Erythroblast (primary cell): Measurements from ENCODE around the gene ADAMTS18.

ENCODE experiments used
- GATA1 ChIP-seq: IDR thresholded peaks from 2 replicates; pipeline ENCODE4 v1.6.1; 2011; ENCODE audit warnings: low read depth, mild to moderate bottlenecking, control low read depth, low read length, moderate library complexity
- POLR2A ChIP-seq: IDR thresholded peaks from 2 replicates; pipeline ENCODE4 v1.6.1; 2011; ENCODE audit warnings: mild to moderate bottlenecking, low read length

DNA sequence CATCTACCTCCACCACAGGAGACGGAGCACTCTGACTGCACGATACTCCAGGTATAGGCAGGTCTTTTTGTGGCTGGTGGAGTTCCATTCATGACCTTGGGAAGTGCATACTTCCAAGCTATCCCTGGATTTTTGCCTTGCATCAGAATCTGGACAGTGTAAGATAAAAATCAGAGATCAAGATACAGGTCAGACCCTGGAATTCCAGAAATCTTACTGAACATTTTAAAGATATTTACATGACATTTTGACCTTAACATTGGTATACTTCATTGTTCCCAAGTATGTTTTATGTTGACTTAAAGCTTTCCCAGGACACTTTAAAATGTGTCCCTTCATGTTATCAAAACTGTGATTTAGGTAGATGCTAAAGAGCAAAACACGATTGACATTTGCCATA lies 134.6 kb downstream of the ADAMTS18 start:
- TF ChIP-seq POLR2A (no peak), GATA1 (no peak)
